CD4-positive, alpha-beta T cell treated with Interleukin-2 at 100 ng/mL for 4 hours (primary cell): ENCODE measurements around the gene SMYD1.
"Not testable (repeated sequence)": the region's sequence is repeated elsewhere in the genome, so short reads cannot be mapped to it uniquely, and the experiment has no call there.

Experiments
- DNase-seq: peaks from one replicate; pipeline ENCODE4 v3.0.0-alpha.2; 2020; ENCODE audit warnings: low spot score

Gene SMYD1

GRCh38 chr2:88067598-88067997 lies at the start of gene SMYD1:
SMYD1 (plus strand) TSS chr2:88067825; CDS start chr2:88067865, 40 bp downstream.
- DNase-seq: no peak

GRCh38 chr2:88018077-88018805 lies 49.4 kb upstream of the SMYD1 start:
- not testable (repeated sequence) for DNase-seq

GRCh38 chr2:88018909-88019308 lies 48.7 kb upstream of the SMYD1 start:
- DNase-seq: no peak

- no peak for DNase-seq
Measured at GRCh38 chr2:88019985-88020384, 47.6 kb upstream of the SMYD1 start.

DNA sequence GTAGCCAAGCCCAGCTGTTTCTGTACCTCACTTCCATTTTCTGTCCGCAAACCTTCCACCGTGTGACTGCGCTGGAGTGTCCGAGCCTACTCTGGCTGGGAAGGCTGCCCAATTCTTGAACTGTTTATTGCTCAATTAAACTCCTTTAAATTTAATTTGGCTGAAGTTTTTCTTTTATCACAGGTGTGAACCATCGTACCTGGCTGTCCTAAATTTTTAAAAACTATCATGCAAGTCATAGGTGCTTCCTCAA lies 45.0 kb upstream of the SMYD1 start:
- no peak for DNase-seq

GRCh38 chr2:88024509-88024908 lies 43.1 kb upstream of the SMYD1 start:
- no peak for DNase-seq

DNA sequence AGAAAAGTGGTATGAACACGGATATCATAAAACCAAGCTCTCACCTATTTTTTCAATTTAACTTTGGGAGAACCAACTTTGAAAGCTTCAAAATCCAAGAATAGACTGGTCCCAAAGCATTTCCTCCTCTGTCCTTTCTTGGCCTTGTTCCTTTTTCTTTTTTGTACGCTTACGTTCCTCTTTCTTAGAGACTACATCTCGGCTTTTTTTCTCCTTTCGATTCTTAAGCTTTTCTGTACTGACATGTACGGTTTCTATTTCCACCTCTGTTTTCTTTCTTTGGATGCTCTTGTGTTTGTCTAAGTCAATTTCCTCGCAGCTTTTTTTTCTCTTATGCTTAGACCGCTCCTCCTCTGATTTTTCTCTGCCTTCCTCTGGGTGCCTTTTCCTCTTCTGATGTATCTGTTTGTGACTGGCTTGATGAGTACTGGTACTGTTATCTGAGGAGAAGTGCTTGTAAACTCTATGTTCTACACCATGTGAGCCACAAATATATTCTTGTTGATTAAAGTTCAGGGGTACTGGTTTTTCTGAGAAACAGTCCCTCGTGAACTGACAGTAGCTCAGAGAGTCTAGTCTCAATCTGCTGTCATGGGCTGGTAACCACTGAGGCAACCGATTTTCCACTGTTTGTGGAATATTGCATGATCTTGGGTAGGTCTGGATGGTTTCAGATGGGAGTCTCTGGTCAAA lies 39.8 kb upstream of the SMYD1 start:
- DNase-seq: no peak

DNA sequence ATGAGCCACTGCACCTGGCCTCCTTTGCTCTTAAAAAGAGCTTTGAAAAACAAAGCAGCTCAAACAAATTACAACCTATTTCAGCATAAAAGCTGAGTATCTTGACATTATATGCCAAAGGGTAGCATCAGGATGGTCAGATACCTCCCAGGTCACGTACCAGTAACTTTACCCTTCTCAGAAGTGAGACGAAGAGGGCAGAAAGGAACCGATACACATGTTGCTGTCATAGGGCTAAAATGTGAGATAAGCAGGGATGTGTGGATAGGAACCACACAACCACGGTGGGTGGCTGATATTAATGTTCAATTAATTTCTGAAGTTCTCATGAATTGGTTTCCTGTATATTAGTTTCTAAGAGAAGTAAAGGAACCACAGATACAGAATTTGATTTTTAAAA lies 38.7 kb upstream of the SMYD1 start:
- no peak for DNase-seq

- no peak for DNase-seq
Measured at GRCh38 chr2:88032070-88032702, 35.4 kb upstream of the SMYD1 start.

- DNase-seq: no peak
Measured at GRCh38 chr2:88036182-88036581, 31.4 kb upstream of the SMYD1 start.

- no peak for DNase-seq
Measured at GRCh38 chr2:88036606-88037005, 31.0 kb upstream of the SMYD1 start.

DNA sequence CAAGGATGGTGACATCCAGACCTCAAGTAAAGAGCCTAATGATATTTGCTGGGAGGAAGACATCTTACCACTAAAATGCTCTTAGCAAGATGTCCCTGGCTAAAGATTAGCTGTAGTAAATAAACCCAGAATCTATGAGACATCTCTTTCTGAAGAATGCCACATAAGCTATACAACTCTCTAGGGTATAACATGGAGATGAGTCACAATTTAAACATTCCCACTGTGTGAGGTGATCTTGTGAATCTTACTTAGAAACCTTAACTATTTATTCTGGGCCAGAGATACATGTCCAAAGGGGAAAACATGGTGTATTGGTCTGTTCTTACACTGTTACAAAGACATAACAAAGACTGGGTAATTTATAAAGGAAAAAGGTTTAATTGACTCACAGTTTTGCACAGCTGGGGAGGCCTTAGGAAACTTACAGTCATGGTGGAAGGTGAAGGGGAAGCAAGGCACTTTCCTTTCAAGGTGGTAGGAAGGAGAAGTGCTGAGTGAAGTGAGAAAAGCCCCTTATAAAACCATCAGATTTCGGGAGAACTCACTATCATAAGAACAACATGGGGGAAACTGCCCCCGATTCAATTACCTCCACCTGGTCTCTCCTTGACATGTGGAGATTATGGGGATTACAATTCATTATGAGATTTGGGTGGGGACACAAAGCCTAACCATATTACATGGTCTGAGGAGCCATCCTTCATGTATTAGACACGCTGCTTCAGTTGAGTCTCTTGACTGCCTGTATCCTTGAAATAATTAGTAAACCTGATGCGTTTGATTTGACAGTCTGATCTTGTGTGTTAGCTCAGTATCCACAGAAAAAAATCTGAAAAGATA lies 29.1 kb upstream of the SMYD1 start:
- no peak for DNase-seq

DNA sequence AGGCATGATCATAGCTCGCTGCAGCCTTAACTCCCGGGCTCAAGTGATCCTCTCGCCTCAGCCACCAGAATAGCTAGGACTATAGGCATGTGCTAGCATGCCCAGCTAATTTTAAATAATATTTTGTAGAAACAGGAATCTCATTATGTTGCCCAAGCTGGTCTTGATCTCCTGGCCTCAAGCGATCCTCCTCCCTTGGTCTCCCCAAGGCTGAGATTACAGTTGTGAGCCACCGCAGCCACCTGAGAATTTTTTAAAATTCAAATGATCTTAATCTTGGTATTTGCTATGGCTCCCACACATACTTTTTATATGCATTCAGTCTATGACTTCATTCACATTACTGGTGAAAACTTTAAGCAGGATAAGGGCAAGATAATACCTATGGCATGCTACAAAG lies 25.1 kb upstream of the SMYD1 start:
- DNase-seq: no peak

DNA sequence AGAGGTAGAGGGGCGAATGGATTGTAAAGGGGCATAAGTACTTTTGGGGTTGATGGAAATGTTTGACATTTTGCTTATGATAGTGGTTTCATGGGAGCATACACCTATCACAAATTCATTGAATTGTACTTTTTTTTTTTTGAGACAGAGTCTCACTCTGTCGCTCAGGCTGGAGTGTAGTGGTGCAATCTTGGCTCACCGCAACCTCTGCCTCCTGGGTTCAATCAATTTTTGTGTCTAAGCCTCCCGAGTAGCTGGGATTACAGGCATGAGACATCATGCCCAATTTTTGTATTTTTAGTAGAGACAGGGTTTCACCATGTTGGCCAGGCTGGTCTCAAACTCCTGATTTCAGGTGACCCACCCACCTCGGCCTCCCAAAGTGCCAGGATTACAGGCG lies 22.1 kb upstream of the SMYD1 start:
- DNase-seq: not testable (repeated sequence)

GRCh38 chr2:88048541-88048940 lies 19.1 kb upstream of the SMYD1 start:
- no peak for DNase-seq

GRCh38 chr2:88049622-88050021 lies 18.0 kb upstream of the SMYD1 start:
- DNase-seq: no peak

DNA sequence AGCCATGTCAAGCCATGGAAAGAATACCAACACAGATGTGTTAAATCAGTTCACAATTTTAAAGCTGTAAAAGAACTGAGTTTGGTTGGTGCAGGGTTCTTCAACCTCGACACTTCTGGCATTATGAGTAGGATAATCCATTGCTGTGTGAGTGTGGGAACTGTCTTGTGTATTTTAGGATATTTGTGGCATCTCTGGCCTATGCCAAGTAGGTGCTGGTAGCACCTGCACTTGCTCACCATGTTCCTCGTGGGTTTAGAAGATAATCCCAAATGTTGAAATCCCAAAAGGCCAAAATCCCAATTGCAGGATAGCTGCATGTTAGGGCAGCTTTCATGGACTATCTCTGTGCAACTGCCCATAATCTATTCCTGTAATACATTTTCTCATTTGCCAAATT lies 15.8 kb upstream of the SMYD1 start:
- DNase-seq: no peak

DNA sequence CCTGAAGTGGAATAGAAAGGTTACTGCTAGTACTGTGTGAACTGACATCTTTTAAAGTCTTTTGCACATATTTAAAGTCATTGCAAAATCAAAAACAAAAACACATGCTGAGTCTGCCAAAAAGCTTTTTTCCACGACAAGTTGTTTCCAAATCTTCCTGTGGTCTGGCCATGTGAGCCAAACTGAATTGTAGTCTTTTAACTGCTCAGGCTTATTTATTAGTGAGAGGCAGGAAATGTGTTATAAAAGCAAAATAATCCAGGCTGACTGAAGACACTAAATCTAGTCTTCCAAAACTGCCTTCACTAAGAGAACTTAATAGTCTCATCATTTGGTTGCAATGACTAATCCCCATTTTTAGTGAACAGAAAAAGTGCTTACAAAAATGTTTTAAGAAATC lies 14.3 kb upstream of the SMYD1 start:
- no peak for DNase-seq

DNA sequence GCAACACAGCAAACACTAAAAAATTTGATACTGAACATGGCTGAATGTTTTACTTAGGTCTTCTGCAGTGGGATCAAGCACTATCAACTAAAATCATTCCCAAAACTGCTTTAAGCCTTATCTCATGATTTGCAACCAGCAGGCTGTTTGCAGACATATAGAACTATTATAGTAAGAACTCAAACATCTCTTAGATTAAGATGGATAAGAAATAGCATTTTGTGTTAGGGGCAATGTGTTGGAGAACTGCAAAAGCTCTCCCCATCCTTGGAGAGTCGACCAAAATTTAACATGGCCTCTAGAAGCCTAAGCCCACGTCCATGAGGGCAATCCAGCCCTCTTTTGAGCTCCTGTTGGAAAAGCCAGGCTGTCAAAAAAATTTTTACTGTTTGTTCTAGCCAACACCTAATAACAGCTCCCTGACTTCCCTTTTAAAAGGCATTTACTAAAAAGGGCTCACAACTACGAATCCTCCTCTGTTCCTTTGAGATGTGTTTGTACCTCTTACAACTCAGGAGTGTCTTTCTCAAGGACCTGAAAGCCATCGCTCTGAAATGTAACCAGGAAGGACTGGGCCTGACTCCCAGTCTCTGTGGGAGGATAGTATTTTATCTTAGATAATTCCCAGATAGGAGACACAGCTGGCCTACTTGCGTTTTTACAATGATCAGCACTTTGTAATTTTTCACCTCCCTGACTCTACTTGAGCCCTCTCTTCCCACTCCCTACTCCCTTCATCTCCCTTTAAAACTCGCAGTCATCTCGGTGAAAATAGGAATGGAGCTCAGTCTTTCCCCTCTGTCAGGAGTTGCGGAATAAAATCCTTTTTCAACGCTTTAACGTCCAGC lies 13.5 kb upstream of the SMYD1 start:
- no peak for DNase-seq

DNA sequence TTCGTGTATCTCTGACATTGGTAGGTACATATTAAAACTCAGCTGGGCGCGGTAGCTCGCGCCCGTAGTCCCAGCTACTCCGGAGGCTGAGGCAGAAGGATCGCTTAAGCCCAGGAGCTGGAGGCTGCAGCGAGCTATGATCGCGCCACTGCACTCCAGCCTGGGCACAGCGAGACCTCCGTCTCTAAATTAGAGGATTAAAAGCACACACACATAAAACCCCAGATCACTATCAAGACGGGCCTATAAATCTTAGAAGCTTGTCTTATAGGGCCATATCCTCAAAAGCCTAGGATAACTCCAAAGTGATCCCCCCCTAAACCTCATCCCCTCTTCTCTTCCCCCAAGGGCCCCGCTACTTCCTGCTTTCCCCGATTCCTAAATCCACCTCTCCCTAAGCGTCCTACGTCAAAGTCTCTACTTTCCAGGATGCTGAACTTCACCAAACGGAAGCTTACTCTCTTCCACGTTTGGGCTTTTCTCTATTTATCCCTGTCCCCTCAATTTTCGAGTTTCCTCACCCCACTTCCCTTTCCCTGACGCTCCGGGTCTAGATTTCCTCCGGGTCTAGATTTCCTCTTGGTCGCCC lies 12.7 kb upstream of the SMYD1 start:
- DNase-seq: peak; percentile 6

DNA sequence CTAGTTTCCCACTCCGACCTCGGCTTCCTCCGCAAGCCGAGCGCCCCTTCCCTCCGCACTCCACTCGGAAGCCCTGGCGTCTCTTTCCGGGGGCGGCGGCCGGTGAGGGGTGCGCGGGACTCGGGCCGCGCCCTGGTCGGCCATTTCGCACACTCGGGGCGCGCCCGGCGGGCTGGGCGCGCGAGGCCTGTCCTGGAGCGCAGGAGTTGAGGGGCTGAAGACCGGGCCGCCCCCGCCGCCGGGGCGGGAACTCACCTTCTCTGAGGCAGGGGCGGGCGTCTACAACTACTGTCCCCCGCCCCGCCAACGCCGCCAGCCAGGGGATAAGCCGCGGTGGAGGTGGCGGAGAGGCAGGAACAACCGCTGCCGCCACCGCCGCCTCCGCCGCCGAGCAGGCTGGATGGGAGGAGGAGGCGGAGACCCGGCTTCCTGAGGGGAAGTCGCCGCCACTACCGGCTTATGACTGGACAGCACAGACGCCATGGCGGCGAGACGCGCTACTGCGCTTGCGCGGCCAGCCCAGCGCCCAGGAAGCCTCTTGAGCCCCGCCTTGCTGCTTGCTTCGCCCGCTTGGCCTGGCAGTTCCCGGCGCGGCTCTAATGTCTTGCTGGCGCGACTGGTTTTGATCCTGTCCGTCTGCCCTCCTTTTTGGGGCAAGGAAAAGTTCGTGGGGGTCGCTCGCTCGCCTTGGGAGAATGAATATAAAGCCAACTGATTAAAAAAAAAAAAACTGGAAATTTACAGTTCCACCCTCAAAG lies 12.1 kb upstream of the SMYD1 start, which contains the start of gene KRCC1:
Gene KRCC1 (minus strand): TSS at position 413 of the 758 bp plus-strand sequence. CDS start 27,220 bp downstream, outside the sequence.
- DNase-seq: peak; percentile 96
